Fibroblast of lung (primary cell): ENCODE measurements around the gene GGT7.

Experiments
- CTCF ChIP-seq, 2 donors: IDR thresholded peaks in 1 of 2; conservative IDR thresholded peaks in 1 of 2; 1 replicate in 1 of 2; 2 replicates in 1 of 2; pipeline ENCODE4 v1.5.1; 2011 to 2012; ENCODE audit warnings: low read length in 2 of 2, control low read depth in 1 of 2, inconsistent platforms in 1 of 2, low read depth in 1 of 2, mild to moderate bottlenecking in 1 of 2
- EZH2 ChIP-seq: IDR thresholded peaks from 2 replicates; pipeline ENCODE4 v1.5.1; 2012; ENCODE audit warnings: low read length, control low read depth, mild to moderate bottlenecking; ENCODE audit errors: missing control alignments

GRCh38 chr20:34859826-34860545, 12.7 kb downstream of the GGT7 start:
- TF ChIP-seq CTCF (conservative IDR thresholded peaks at IDR 0.05 in 1 of 2, IDR thresholded peaks at IDR 0.05 in 1 of 2; ENCODE audit: low read depth in 1 of 2, low read length in 2 of 2) (no peak), EZH2 (no peak)
